T-cell (primary cell): ENCODE data around the gene NSDHL. TPM values are rescaled to one million over a fixed set of nuclear protein-coding genes. Genes with fewer than 3 reads are reported as not detected.

Source experiments
- ATAC-seq, 4 experiments: fragments of 200-7000 bp in 3 of 4; fragments of 150-1000 bp in 1 of 4; cut with Tn5 transposase; replicated peaks in 1 of 4; 1 replicate in 3 of 4; 2 replicates in 1 of 4; pipeline ENCODE4 v1.10.0; 2021; ENCODE audit warnings: moderate library complexity in 3 of 4, mild to moderate bottlenecking in 2 of 4, moderate number of reproducible peaks in 1 of 4
- CTCF ChIA-PET, 2 donors: fragments of 300-600 bp; sonication (Branson Sonifier 250); formaldehyde crosslinking; loops; one replicate each; lab custom pipeline; 2022; ENCODE audit warnings: antibody characterized with exemption in 2 of 2; lab: Charles Lee
- POLR2A ChIA-PET, 2 donors: fragments of 300-600 bp; sonication (Branson Sonifier 250); formaldehyde crosslinking; loops; one replicate each; lab custom pipeline; 2022; ENCODE audit warnings: antibody characterized with exemption in 2 of 2; lab: Charles Lee
- DNase-seq, 35 experiments: peaks; one replicate each; pipeline versions ENCODE4 v3.0.0 to v3.0.0-alpha.2; 2013 to 2023
- H3K27ac ChIP-seq: one replicate; pipeline ENCODE4 v1.5.1; 2013; ENCODE audit warnings: low read length
- H3K27me3 ChIP-seq, 2 experiments: replicated peaks in 1 of 2; 1 replicate in 1 of 2; 2 replicates in 1 of 2; pipeline versions ENCODE4 v1.6.1 to v1.7.0; 2013; ENCODE audit warnings: low read length in 1 of 2, mixed read lengths in 1 of 2; ENCODE audit not compliant: control insufficient read depth in 2 of 2, insufficient read depth in 2 of 2; ENCODE audit errors: extremely low read depth in 1 of 2
- H3K36me3 ChIP-seq, 2 donors: 1 replicate in 1 of 2; 2 replicates in 1 of 2; pipeline versions ENCODE4 v1.6.1 to v1.7.0; 2013; ENCODE audit warnings: low read length in 1 of 2; ENCODE audit not compliant: control insufficient read depth in 2 of 2, insufficient read depth in 1 of 2; ENCODE audit errors: extremely low read depth in 1 of 2
- H3K4me1 ChIP-seq, 2 experiments: 1 replicate in 1 of 2; 2 replicates in 1 of 2; pipeline versions ENCODE4 v1.6.1 to v1.7.0; 2013; ENCODE audit warnings: low read length in 2 of 2, mixed read lengths in 1 of 2; ENCODE audit not compliant: insufficient read depth in 2 of 2, control insufficient read depth in 1 of 2; ENCODE audit errors: extremely low read depth in 1 of 2
- H3K4me3 ChIP-seq, 2 donors: 1 replicate in 1 of 2; 2 replicates in 1 of 2; pipeline versions ENCODE4 v1.5.1 to v1.7.0; 2013; ENCODE audit warnings: mild to moderate bottlenecking in 2 of 2, low read length in 1 of 2, moderate library complexity in 1 of 2; ENCODE audit not compliant: control insufficient read depth in 1 of 2; ENCODE audit errors: extremely low read depth in 1 of 2
- H3K9me3 ChIP-seq: 2 replicates; pipeline ENCODE4 v1.7.0; 2013
- H3K27ac Mint-ChIP-seq, 2 donors: one replicate each; pipeline ENCODE4 v1.8.0; 2020 to 2021; ENCODE audit warnings: mild to moderate bottlenecking in 2 of 2, mixed read lengths in 2 of 2
- H3K27me3 Mint-ChIP-seq, 2 donors: one replicate each; pipeline ENCODE4 v1.8.0; 2021 to 2022; ENCODE audit warnings: mixed read lengths in 2 of 2
- H3K36me3 Mint-ChIP-seq: one replicate; pipeline ENCODE4 v1.8.0; 2021; ENCODE audit warnings: mixed read lengths
- H3K4me1 Mint-ChIP-seq, 3 donors: one replicate each; pipeline ENCODE4 v1.8.0; 2020 to 2022; ENCODE audit warnings: mixed read lengths in 3 of 3, mild to moderate bottlenecking in 1 of 3
- H3K4me3 Mint-ChIP-seq, 3 donors: one replicate each; pipeline ENCODE4 v1.8.0; 2020 to 2022; ENCODE audit warnings: mild to moderate bottlenecking in 3 of 3, mixed read lengths in 3 of 3, moderate library complexity in 3 of 3
- H3K9me3 Mint-ChIP-seq, 3 donors: one replicate each; pipeline ENCODE4 v1.8.0; 2020 to 2022; ENCODE audit warnings: mixed read lengths in 3 of 3
- WGBS: methylation state at CpG from one replicate; pipeline ENCODE4 v1.1.5; 2013; ENCODE audit warnings: missing lambda C conversion rate; ENCODE audit not compliant: insufficient coverage; 5-methylcytosine and 5-hydroxymethylcytosine counted together
- total RNA-seq, 35 experiments: library from RNA in 6 of 35; stranded (reverse) in 6 of 35; fragments of 120-200 nt in 1 of 35; gene quantifications; one replicate each; pipeline versions ENCODE4 v1.2.1 to v1.2.4 and lab custom pipeline; 2013 to 2026

NSDHL gene
- total RNA-seq, 5 donors from 2014 or later (not counting 1 experiment from before 2014, with no cell fraction given): 3.1 to 8.1 (median 7.1) TPM

DNA sequence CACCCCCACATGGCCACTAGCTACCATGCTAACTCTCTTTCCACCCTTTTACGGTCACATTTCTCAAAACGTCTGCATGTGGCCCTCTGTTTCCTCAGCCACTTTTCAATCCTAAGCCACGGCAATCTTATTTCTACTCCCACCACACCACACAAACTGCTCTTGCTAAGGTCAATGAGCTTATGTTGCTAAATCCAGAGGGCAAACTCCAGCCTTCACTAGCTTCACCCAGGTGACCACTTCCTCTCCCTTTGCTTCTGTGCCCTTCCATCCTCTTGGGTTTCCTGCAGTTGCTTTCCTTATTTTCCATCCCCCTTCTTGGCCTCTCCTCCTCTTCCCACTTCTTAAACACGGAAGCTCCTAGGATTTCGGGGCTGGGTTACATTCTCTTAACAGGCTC lies 16.8 kb upstream of the NSDHL start:
- 85% methylated on average over 5 of the region's 5 CpGs for WGBS
- Histone ChIP-seq H3K36me3 (no peaks in the 10 kb centered on the region), H3K4me1 (no peaks in the 10 kb centered on the region), H3K27ac (no peak overlapping the region), H3K9me3 (no peaks in the 10 kb centered on the region), H3K27me3 (no peaks in the 10 kb centered on the region), H3K4me3 (no peak overlapping the region)
- H3K27ac Mint-ChIP-seq: no peak overlapping the region
- POLR2A ChIA-PET: no interaction called here
- CTCF ChIA-PET: no interaction called here
- peaks cover 0 to 16% (median 12%) of the 10 kb centered on the region in 3 donors for H3K4me1 Mint-ChIP-seq
- H3K27me3 Mint-ChIP-seq: peaks cover 2 to 20% of the 10 kb centered on the region in 2 donors
- DNase-seq: no peak
- H3K9me3 Mint-ChIP-seq: no peaks in the 10 kb centered on the region
- H3K36me3 Mint-ChIP-seq: no peaks in the 10 kb centered on the region
- no peak overlapping the region for H3K4me3 Mint-ChIP-seq
- ATAC-seq: no peak

DNA sequence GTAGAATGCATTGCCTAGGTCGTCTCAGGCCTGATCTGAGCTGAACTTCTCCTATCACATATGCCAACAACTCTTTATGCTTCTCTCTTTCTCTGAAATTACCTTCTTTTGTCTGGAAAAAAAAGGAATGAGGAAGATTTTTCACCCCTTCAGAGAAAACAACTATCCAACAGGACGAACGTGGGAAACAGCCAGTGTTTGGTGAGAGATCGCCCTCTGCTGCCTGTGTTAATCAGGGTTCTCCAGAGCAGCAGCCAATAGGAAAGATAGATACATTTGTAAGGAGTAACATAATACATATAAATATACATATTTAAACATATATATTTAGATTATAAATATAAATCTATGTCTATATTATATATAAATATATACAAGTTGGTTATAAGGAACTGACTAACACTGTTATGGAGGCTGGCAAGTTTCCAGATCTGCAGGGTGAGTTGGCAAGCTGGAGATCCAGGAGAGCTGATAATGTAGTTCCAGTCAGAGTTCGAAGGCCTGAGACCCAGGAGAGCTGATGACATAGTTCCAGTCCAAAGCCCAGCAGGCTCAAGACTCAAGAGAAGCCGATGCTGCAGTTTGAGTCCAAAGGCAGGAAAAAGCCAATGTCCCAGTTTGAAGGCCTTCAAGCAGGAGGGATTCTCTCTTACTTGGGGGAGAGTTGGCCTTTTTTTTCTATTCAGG lies 13.6 kb upstream of the NSDHL start:
- DNase-seq: no peak
- Histone ChIP-seq H3K27me3 (no peaks in the 10 kb centered on the region), H3K36me3 (no peaks in the 10 kb centered on the region), H3K4me3 (no peak overlapping the region), H3K4me1 (no peaks in the 10 kb centered on the region), H3K27ac (no peak overlapping the region), H3K9me3 (no peaks in the 10 kb centered on the region)
- ChIA-PET POLR2A (no interaction called here), CTCF (interaction anchor here in 1 of 2 donors (0.7 kb wide), 1 partner anchor 18 kb away, joined by 3 read pairs; no protein-coding TSS in a partner anchor)
- Mint-ChIP-seq H3K4me1 (peaks cover 0 to 16% (median 12%) of the 10 kb centered on the region in 3 donors), H3K27ac (no peak overlapping the region), H3K36me3 (no peaks in the 10 kb centered on the region), H3K9me3 (no peaks in the 10 kb centered on the region), H3K27me3 (peaks cover 8 to 28% of the 10 kb centered on the region in 2 donors), H3K4me3 (no peak overlapping the region)
- no CpG with 5 or more reads among the region's 6 CpGs for WGBS
- no peak for ATAC-seq

DNA sequence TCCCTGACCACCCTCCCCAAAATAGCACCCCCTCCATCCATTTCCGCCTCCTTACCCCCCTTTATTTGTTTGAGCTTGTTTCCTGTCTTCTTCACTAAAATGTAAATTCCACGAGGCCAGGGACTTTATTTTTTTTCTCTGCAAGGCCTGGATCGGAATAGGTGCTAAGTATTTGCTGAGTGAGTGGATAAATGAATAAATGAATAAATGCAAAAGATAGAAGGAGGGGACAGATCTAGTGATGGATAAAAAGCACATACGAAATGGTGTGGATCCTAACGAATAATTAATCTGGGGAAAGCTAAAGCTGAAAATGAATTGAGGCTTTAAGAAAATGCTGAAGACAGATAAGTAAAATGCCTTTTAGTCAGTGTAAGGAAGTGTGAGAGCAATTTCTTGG lies 12.5 kb upstream of the NSDHL start:
- 100% methylated on average over 1 of the region's 5 CpGs for WGBS
- H3K36me3 Mint-ChIP-seq: no peaks in the 10 kb centered on the region
- DNase-seq: no peak
- ChIA-PET CTCF (interaction anchor here in 1 of 2 donors (0.7 kb wide), 1 partner anchor 1308 kb away, joined by 4 read pairs; no protein-coding TSS in a partner anchor), POLR2A (no interaction called here)
- Histone ChIP-seq H3K27ac (no peak overlapping the region), H3K4me3 (no peak overlapping the region), H3K4me1 (no peaks in the 10 kb centered on the region), H3K27me3 (no peaks in the 10 kb centered on the region), H3K36me3 (no peaks in the 10 kb centered on the region), H3K9me3 (no peaks in the 10 kb centered on the region)
- peaks cover 0 to 11% (median 5%) of the 10 kb centered on the region in 3 donors for H3K4me1 Mint-ChIP-seq
- H3K4me3 Mint-ChIP-seq: no peak overlapping the region
- peaks cover 8 to 30% of the 10 kb centered on the region in 2 donors for H3K27me3 Mint-ChIP-seq
- H3K9me3 Mint-ChIP-seq: no peaks in the 10 kb centered on the region
- no peak overlapping the region for H3K27ac Mint-ChIP-seq
- no peak for ATAC-seq

DNA sequence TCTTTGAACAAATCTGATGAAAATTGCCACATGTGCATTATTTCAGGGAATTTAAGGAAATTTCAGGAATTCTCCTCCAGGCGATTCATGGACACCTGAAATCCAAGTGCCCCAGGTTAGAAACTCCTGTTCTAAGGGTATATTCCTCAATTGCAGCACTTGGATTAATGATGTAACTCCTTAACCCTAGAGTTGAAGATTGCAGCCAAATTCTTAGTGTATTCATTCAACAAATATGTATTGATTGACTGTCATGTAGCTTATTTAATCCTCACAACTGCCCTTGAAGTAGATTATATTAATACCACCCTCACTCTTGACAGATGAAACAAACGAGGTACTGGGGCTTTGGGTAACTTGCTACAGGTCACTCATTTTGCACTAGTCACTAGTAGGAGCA lies 11.6 kb upstream of the NSDHL start:
- H3K4me1 ChIP-seq: no peaks in the 10 kb centered on the region
- DNase-seq: no peak
- no peaks in the 10 kb centered on the region for H3K9me3 ChIP-seq
- H3K27me3 ChIP-seq: peaks cover 0 to 7% of the 10 kb centered on the region in 2 experiments
- ChIA-PET CTCF (interaction anchor here in 1 of 2 donors (0.6 kb wide), 1 partner anchor 1779 kb away, joined by 3 read pairs; no protein-coding TSS in a partner anchor), POLR2A (no interaction called here)
- H3K27ac ChIP-seq: no peak overlapping the region
- H3K9me3 Mint-ChIP-seq: no peaks in the 10 kb centered on the region
- WGBS: no CpG with 5 or more reads among the region's 2 CpGs
- no peak overlapping the region for H3K27ac Mint-ChIP-seq
- ATAC-seq: no peak
- H3K4me3 ChIP-seq: no peak overlapping the region
- H3K27me3 Mint-ChIP-seq: peaks cover 8 to 30% of the 10 kb centered on the region in 2 donors
- no peaks in the 10 kb centered on the region for H3K36me3 ChIP-seq
- H3K4me1 Mint-ChIP-seq: peaks cover 0 to 2% (median 0%) of the 10 kb centered on the region in 3 donors
- no peaks in the 10 kb centered on the region for H3K36me3 Mint-ChIP-seq
- H3K4me3 Mint-ChIP-seq: no peak overlapping the region

DNA sequence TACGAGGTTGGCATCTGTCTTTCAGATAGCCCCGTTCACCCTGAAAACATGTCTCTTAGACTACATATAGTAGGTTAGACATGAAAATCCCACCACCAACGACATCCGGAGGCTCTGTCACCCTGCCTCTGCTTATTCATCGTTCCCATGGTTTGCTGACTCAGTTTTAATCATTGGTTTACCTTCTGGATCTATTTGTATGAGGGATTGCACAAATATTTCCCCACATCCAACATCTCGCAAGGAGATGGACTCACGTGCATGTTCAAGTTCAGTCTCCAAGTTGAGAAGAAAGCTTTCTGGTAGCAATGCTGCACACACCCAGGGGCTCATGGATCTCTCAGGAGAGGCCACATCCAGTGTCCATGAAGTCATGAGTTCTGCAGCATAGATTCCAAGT lies 11.1 kb upstream of the NSDHL start:
- H3K9me3 ChIP-seq: no peaks in the 10 kb centered on the region
- H3K4me3 ChIP-seq: no peak overlapping the region
- Mint-ChIP-seq H3K9me3 (no peaks in the 10 kb centered on the region), H3K36me3 (no peaks in the 10 kb centered on the region), H3K27me3 (peaks cover 8 to 30% of the 10 kb centered on the region in 2 donors), H3K4me3 (no peak overlapping the region), H3K27ac (no peak overlapping the region), H3K4me1 (no peaks in the 10 kb centered on the region)
- DNase-seq: no peak
- H3K27ac ChIP-seq: no peak overlapping the region
- ChIA-PET POLR2A (no interaction called here), CTCF (interaction anchor here in 1 of 2 donors (0.8 kb wide), 1 partner anchor 13 kb away, joined by 3 read pairs; no protein-coding TSS in a partner anchor)
- peaks cover 0 to 9% of the 10 kb centered on the region in 2 experiments for H3K27me3 ChIP-seq
- no peaks in the 10 kb centered on the region for H3K4me1 ChIP-seq
- no CpG with 5 or more reads among the region's 7 CpGs for WGBS
- no peak for ATAC-seq
- no peaks in the 10 kb centered on the region for H3K36me3 ChIP-seq

DNA sequence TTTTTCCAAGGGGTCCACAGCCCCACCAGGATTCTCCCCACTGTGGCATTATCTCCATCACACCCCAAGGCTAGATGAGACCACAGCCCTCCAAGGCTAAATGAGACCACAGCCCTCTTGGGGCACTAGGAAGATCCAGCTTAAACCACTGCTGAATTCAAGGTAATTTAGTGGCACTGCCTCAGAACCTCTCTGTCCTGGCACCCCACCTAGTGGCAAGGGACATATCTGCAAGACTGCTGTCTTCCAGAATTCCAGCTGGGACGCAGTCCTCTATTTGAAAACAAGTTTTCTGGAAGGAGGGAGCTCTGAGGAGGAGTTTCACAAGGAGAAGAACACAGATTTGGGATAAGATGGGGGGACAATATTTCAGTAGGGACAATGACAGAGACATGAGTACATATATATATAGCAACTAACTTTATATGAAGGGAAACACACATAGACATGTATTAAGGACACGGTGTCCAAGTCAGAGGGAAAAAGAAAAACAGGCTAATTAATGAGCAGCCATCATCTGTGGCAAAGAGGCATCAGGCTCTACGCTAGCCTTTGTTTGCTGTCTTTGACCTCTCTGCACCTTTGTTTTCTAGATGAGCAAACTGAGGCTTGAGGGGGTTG lies 9.6 kb upstream of the NSDHL start:
- H3K4me3 ChIP-seq: no peak overlapping the region
- Mint-ChIP-seq H3K4me3 (no peak overlapping the region), H3K27ac (no peak overlapping the region), H3K36me3 (no peaks in the 10 kb centered on the region), H3K27me3 (peaks cover 8 to 27% of the 10 kb centered on the region in 2 donors), H3K9me3 (no peaks in the 10 kb centered on the region), H3K4me1 (no peaks in the 10 kb centered on the region)
- WGBS: no CpG with 5 or more reads among the region's 3 CpGs
- H3K9me3 ChIP-seq: no peaks in the 10 kb centered on the region
- peaks cover 0 to 9% of the 10 kb centered on the region in 2 experiments for H3K27me3 ChIP-seq
- POLR2A ChIA-PET: no interaction called here
- DNase-seq (peak in 1 of 35 experiments; percentile 11), ATAC-seq (no peak)
- CTCF ChIA-PET: interaction anchor here in 1 of 2 donors (0.6 kb wide), 1 partner anchor 89 kb away, joined by 3 read pairs; no protein-coding TSS in a partner anchor
- no peaks in the 10 kb centered on the region for H3K4me1 ChIP-seq
- no peaks in the 10 kb centered on the region for H3K36me3 ChIP-seq
- no peak overlapping the region for H3K27ac ChIP-seq
